ENCODE measurements around the gene ALLC.
"Not testable (repeated sequence)": the region's sequence is repeated elsewhere in the genome, so short reads cannot be mapped to it uniquely, and the experiment has no call there.

ALLC gene

GRCh38 chr2:3657881-3658280 lies at the start of gene ALLC:
ALLC (plus strand) TSS chr2:3658200; CDS start chr2:3671158, 12,958 bp downstream.
- FAIRE-seq: no peak

GRCh38 chr2:3608373-3609278 lies 49.4 kb upstream of the ALLC start:
- no peak for FAIRE-seq

DNA sequence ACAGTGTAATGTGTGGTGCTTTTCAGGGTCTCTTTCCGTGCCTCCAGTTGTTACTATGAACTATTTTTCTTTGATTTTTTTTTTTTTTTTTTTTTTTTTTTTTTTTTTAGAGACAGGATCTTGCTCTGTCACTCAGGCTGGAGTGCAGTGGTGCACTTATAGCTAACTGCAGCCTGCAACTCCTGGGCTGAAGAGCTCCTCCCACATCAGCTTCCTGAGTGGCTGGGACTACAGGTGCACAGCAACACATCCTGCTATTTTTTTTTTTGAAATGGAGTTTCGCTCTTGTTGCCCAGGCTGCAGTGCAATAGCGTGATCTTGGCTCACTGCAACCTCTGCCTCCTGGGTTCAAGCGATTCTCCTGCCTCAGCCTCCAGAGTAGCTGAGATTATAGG lies 48.7 kb upstream of the ALLC start:
- FAIRE-seq: not testable (repeated sequence)

- no peak for FAIRE-seq
Measured at GRCh38 chr2:3610415-3610814, 47.6 kb upstream of the ALLC start.

DNA sequence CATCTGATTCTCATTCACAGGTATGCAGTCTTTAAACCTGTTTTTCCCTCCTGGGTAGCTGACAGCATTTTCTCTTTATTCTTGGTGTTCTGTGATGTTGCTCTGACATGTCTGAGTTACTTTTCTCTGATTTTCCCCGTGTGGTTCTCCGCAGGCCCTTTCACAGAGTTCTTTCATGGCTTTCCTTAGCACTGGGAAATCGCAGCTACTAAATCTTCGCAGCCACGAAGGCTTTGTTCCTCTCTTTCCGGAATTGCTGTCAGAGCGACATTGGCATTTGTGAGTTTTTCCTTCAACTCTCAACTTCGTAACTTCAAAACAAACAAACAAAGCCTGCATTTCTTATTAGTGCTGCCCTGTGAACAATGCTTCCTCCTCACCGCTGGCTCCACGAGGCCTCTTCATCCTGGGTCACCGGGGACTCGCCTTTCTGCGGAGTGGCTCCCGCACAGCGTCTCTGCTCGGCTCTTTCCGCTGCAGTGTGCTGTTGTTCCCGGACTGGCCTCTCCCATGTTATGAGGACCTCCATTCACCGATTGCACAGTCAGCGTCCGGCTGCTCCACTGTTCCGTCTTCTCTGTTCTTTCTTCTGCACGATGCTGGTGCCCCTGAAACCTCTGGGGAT lies 47.0 kb upstream of the ALLC start:
- FAIRE-seq: no peak

- FAIRE-seq: no peak
Measured at GRCh38 chr2:3611589-3611988, 46.4 kb upstream of the ALLC start.

- FAIRE-seq: no peak
Measured at GRCh38 chr2:3612639-3613523, 45.1 kb upstream of the ALLC start.

DNA sequence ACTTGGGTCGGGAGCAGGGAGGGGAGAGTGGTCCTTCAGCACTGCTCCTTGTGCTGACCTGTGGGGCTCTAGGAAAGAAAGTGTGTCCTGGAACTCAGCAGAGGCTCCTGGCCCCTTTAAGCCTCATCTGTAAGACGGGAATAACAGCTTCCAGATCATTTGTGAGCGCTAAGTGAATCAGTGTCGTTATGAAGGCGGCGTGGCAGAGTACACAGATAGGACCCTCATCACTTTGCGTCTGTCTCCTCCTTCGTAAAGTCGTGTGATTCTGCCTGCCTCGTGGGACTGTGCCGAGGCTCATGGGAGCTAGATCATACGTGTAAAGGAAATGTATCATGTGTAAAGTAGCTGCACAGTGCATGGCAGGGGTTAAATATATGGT lies 44.5 kb upstream of the ALLC start:
- no peak for FAIRE-seq

GRCh38 chr2:3614743-3615142 lies 43.3 kb upstream of the ALLC start:
- FAIRE-seq: not testable (repeated sequence)

GRCh38 chr2:3615541-3616200 lies 42.3 kb upstream of the ALLC start:
- not testable (repeated sequence) for FAIRE-seq

- FAIRE-seq: not testable (repeated sequence)
Measured at GRCh38 chr2:3616435-3617197, 41.4 kb upstream of the ALLC start.

- FAIRE-seq: no peak
Measured at GRCh38 chr2:3617198-3617890, 40.7 kb upstream of the ALLC start.

DNA sequence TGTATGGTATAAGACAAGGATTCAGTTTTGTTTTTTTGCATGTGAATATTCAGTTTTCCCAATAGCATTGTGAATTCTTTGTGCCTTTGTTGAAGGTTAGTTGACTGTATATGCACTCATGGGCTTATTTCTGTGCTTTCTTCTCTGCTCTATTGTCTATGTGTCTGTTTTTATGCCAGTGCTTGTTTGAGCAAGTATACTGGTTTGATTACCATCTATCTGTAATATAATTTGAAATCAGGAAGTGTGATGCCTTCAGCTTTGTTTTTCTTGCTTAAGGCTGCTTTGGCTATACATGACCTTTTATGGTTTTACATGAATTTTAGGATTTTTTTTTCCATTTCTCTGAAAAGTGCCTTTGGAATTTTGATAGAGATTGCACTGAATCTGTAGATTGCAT lies 39.6 kb upstream of the ALLC start:
- FAIRE-seq: no peak

- no peak for FAIRE-seq
Measured at GRCh38 chr2:3619033-3619432, 39.0 kb upstream of the ALLC start.

GRCh38 chr2:3619661-3620060 lies 38.3 kb upstream of the ALLC start:
- not testable (repeated sequence) for FAIRE-seq

DNA sequence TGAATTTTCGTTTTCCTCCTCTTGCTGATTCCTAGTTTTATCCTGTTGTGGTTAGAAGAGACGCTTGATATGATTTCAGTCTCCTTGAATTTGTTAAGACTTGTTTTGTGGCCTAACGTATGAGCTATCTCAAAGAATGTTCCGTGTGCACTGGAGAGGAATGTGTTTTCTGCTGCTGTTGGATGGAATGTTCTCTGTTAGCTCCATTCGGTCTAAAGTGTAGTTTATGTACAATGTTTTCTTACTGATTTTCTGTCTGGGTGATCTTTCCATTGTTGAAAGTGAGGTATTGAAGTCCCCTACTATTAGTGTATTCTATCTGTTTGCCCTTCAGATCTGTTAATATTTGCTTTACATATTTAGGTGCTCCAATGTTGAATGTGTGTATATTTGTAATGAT lies 37.2 kb upstream of the ALLC start:
- FAIRE-seq: no peak

DNA sequence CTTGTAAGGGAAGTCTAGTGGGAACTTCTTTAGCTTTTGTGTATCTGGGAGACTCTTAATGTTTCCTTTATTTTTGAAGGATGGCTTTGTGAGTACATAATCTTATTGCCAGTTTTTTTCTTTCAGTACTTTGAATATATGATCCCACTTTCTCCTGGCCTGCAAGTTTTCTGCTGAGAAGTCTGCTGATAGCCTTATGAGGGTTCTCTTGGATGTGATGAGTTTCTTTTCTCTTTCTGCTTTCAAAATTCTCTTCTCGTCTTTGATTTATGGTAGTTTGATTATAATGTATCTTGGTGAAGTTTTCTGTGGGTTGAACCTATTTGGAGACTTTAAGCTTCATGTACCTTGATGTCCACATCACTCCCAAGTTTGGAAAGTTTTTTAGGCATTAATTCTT lies 35.0 kb upstream of the ALLC start:
- FAIRE-seq: no peak

DNA sequence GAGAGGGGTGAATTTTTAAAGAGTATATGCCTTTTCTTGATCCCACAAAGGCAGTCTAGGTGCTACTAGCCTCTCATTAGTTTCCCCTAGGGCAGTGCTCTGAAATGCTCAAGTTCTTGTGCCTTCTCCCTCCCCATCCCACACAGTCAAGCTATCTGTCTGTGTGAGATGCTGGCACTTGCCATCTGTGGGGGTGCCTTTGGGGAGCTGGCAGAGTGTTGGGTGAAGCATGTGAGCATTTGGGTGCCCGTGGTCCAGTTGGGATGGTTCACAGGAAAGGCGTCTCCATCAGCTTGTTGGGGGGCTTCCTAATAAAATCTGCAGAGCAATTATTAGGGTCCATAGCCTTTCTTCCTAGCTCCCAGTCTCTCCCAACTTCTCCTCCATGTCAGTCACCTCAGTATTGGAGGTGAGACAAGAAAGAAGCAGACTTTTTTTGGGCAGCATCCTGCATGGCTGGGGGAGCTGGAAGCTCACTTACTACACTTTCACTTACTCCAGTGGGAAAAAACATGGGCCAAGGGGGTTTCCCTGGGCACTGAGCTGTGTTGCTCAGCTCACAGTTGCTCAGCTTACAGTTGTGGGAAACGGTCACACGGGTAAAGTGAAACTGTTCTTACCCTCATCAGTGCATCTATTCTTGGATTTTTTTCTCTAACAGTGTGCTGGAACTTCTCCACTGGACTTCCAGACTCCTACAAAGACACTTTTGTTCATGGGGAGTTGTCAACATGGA lies 33.8 kb upstream of the ALLC start:
- no peak for FAIRE-seq

GRCh38 chr2:3625186-3625585 lies 32.8 kb upstream of the ALLC start:
- no peak for FAIRE-seq

GRCh38 chr2:3626118-3626811 lies 31.7 kb upstream of the ALLC start:
- FAIRE-seq: no peak
